Neural progenitor cell (in vitro differentiated cells): ENCODE measurements around the gene CIAPIN1. TPM values are rescaled to one million over a fixed set of nuclear protein-coding genes. Genes with fewer than 3 reads are reported as not detected.

ENCODE experiments used
- DNase-seq: peaks from one replicate; pipeline ENCODE4 v3.0.0-alpha.2; 2016; ENCODE audit warnings: low spot score
- H2AFZ ChIP-seq: fragments of 200-600 bp; sonication (generic); replicated peaks from 2 replicates; pipeline ENCODE4 v1.6.1; 2016; ENCODE audit warnings: antibody characterized with exemption
- H3F3A ChIP-seq: fragments of 200-600 bp; sonication (generic); 2 replicates; pipeline ENCODE4 v1.6.1; 2016; ENCODE audit warnings: antibody characterized with exemption, low read depth
- H3K27ac ChIP-seq: fragments of 200-600 bp; sonication (generic); 2 replicates; pipeline ENCODE4 v1.5.1; 2016; ENCODE audit warnings: mild to moderate bottlenecking
- H3K27me3 ChIP-seq: fragments of 200-600 bp; sonication (generic); 2 replicates; pipeline ENCODE4 v1.6.1; 2016; ENCODE audit warnings: mild to moderate bottlenecking, moderate library complexity
- H3K36me3 ChIP-seq: fragments of 200-600 bp; sonication (generic); 2 replicates; pipeline ENCODE4 v1.5.1; 2016
- H3K4me1 ChIP-seq: fragments of 200-600 bp; sonication (generic); 2 replicates; pipeline ENCODE4 v1.6.1; 2016; ENCODE audit warnings: mixed run types
- H3K4me2 ChIP-seq: fragments of 200-600 bp; sonication (generic); 2 replicates; pipeline ENCODE4 v1.6.1; 2016
- H3K4me3 ChIP-seq: fragments of 200-600 bp; sonication (generic); 2 replicates; pipeline ENCODE4 v1.5.1; 2016
- H3K79me2 ChIP-seq: fragments of 200-600 bp; sonication (generic); 2 replicates; pipeline ENCODE4 v1.6.1; 2016; ENCODE audit warnings: low read depth
- H3K9ac ChIP-seq: fragments of 200-600 bp; sonication (generic); 2 replicates; pipeline ENCODE4 v1.6.1; 2016
- H3K9me3 ChIP-seq: fragments of 200-600 bp; sonication (generic); 2 replicates; pipeline ENCODE4 v1.5.1; 2016; ENCODE audit warnings: low read depth
- H4K20me1 ChIP-seq: fragments of 200-600 bp; sonication (generic); 2 replicates; pipeline ENCODE4 v1.6.1; 2016; ENCODE audit warnings: low read depth
- H3K27ac Mint-ChIP-seq: 3 replicates; pipeline ENCODE4 v1.8.0; 2021; ENCODE audit warnings: mixed read lengths
- H3K27me3 Mint-ChIP-seq: 2 replicates; pipeline ENCODE4 v1.8.0; 2022; ENCODE audit warnings: low read depth, mild to moderate bottlenecking, inconsistent platforms, moderate library complexity, mixed read lengths; ENCODE audit not compliant: insufficient read depth
- H3K36me3 Mint-ChIP-seq: 3 replicates; pipeline ENCODE4 v1.8.0; 2021; ENCODE audit warnings: mixed read lengths
- H3K4me1 Mint-ChIP-seq: 3 replicates; pipeline ENCODE4 v1.8.0; 2021; ENCODE audit warnings: mixed read lengths
- H3K4me3 Mint-ChIP-seq: 3 replicates; pipeline ENCODE4 v1.8.0; 2021; ENCODE audit warnings: mild to moderate bottlenecking, moderate library complexity, mixed read lengths
- H3K9me3 Mint-ChIP-seq: 3 replicates; pipeline ENCODE4 v1.8.0; 2020; ENCODE audit warnings: mixed read lengths
- EZH2 ChIP-seq: fragments of 200-600 bp; sonication (generic); IDR thresholded peaks from 2 replicates; pipeline ENCODE4 v1.6.1; 2017; ENCODE audit warnings: antibody characterized with exemption, mild to moderate bottlenecking, moderate library complexity
- EZH2phosphoT487 ChIP-seq: fragments of 200-600 bp; sonication (generic); IDR thresholded peaks from 2 replicates; pipeline ENCODE4 v1.6.1; 2017; ENCODE audit warnings: antibody characterized with exemption
- total RNA-seq: library from RNA; depleted of rRNA; stranded (reverse); fragments of >200 nt; gene quantifications from 2 replicates; pipeline ENCODE4 v1.2.3, GENCODE V29; 2015; ENCODE audit warnings: low replicate concordance
- TF ChIP-seq, protein P1 (sequence below): fragments of 200-600 bp; sonication (generic); IDR thresholded peaks from 2 replicates; pipeline ENCODE4 v1.5.1; 2017; ENCODE audit warnings: antibody characterized with exemption, mild to moderate bottlenecking

CIAPIN1 gene
- total RNA-seq, 1 donor from 2014 or later = 89.2 TPM

DNA sequence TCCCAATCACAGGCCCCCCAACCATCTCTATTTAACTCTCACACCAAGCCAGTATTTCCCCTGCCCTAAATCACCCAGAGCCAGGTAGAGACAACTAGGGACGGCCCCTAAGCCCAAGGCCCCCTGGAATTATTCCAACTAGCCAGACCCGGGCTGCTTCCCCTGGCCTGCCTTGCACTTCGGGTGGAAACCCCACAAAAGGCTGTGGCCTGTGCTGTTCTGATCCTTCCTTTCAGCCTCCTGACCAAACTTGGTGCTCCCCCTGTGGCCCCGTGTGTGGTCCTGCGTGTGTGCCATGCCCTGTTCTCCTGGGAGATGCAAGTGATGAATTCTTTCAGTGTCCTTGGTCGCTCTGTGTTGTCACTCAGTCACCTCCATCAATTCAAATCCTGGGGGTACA lies 27.7 kb downstream of the CIAPIN1 start:
- Histone ChIP-seq H3K27me3 (no peaks in the 10 kb centered on the region), H3K4me2 (no peak overlapping the region), H3F3A (peaks cover 9% of the 10 kb centered on the region), H3K79me2 (no peaks in the 10 kb centered on the region), H2AFZ (no peak overlapping the region), H3K9ac (no peak overlapping the region), H3K36me3 (no peaks in the 10 kb centered on the region), H3K4me1 (peaks cover 11% of the 10 kb centered on the region), H3K9me3 (no peaks in the 10 kb centered on the region), H4K20me1 (no peaks in the 10 kb centered on the region), H3K4me3 (no peak overlapping the region), H3K27ac (no peak overlapping the region)
- Mint-ChIP-seq H3K27ac (no peak overlapping the region), H3K4me3 (no peak overlapping the region), H3K9me3 (peaks cover 2% of the 10 kb centered on the region), H3K27me3 (peaks cover 7% of the 10 kb centered on the region), H3K4me1 (peaks cover 40% of the 10 kb centered on the region), H3K36me3 (no peaks in the 10 kb centered on the region)
- TF ChIP-seq EZH2phosphoT487 (no peak), EZH2 (no peak)
- TF ChIP-seq, protein P1, sequence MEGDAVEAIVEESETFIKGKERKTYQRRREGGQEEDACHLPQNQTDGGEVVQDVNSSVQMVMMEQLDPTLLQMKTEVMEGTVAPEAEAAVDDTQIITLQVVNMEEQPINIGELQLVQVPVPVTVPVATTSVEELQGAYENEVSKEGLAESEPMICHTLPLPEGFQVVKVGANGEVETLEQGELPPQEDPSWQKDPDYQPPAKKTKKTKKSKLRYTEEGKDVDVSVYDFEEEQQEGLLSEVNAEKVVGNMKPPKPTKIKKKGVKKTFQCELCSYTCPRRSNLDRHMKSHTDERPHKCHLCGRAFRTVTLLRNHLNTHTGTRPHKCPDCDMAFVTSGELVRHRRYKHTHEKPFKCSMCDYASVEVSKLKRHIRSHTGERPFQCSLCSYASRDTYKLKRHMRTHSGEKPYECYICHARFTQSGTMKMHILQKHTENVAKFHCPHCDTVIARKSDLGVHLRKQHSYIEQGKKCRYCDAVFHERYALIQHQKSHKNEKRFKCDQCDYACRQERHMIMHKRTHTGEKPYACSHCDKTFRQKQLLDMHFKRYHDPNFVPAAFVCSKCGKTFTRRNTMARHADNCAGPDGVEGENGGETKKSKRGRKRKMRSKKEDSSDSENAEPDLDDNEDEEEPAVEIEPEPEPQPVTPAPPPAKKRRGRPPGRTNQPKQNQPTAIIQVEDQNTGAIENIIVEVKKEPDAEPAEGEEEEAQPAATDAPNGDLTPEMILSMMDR = no peak
- no peak for DNase-seq

DNA sequence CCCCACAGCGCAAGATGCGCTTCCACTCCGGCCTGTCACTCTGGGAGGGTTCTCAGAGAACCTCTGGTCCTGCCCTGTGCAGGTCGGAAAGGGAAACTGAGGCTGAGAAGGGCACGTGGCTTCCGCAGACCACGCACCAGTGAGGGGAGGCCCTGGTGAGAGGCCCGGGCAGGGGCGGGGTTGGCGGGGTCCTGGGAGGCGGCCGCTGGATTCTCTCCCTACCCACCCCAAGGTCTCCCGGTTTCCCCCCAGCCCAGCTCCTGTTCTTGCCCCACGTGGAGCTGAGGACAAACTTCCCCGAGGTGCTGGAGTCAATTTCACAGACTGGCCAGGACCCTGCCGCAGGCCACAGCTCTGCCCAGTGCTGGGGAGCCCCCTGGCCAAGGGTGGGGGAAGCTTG lies 31.1 kb downstream of the CIAPIN1 start:
- Histone ChIP-seq H3F3A (peaks cover 9% of the 10 kb centered on the region), H3K4me3 (no peak overlapping the region), H3K9ac (no peak overlapping the region), H3K9me3 (no peaks in the 10 kb centered on the region), H3K79me2 (no peaks in the 10 kb centered on the region), H4K20me1 (no peaks in the 10 kb centered on the region), H3K27ac (no peak overlapping the region), H3K4me1 (peaks cover 11% of the 10 kb centered on the region), H2AFZ (peak overlapping the region; percentile 88), H3K27me3 (no peaks in the 10 kb centered on the region), H3K36me3 (no peaks in the 10 kb centered on the region), H3K4me2 (no peak overlapping the region)
- H3K27me3 Mint-ChIP-seq = peaks cover 8% of the 10 kb centered on the region
- no peak for DNase-seq
- peak overlapping the region; percentile 75 for H3K27ac Mint-ChIP-seq
- TF ChIP-seq EZH2phosphoT487 = no peak
- no peak for TF ChIP-seq EZH2
- TF ChIP-seq, protein P1 = no peak
- peaks cover 2% of the 10 kb centered on the region for H3K9me3 Mint-ChIP-seq
- H3K36me3 Mint-ChIP-seq = no peaks in the 10 kb centered on the region
- H3K4me3 Mint-ChIP-seq = no peak overlapping the region
- peaks cover 33% of the 10 kb centered on the region for H3K4me1 Mint-ChIP-seq

DNA sequence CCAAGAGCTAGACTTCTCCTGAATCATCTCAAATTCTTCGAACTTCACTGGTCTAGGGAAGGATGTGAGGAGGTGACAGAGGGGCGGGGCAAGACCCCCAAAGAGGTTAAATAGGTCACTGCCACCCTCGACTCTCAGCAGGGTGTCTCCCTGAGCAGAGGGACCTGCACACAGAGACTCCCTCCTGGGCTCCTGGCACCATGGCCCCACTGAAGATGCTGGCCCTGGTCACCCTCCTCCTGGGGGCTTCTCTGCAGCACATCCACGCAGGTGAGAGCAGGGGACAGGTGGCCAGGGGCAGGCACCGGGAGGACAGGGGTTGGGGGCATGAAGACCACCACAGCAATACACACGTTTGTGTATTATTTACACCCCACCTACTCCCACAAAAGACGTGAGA lies 33.5 kb downstream of the CIAPIN1 start:
- Mint-ChIP-seq H3K27ac (peak overlapping the region; percentile 82), H3K9me3 (peaks cover 2% of the 10 kb centered on the region), H3K4me3 (no peak overlapping the region), H3K27me3 (peaks cover 12% of the 10 kb centered on the region), H3K36me3 (no peaks in the 10 kb centered on the region), H3K4me1 (peaks cover 34% of the 10 kb centered on the region)
- H3K79me2 ChIP-seq = no peaks in the 10 kb centered on the region
- no peaks in the 10 kb centered on the region for H3K9me3 ChIP-seq
- H3K27ac ChIP-seq = no peak overlapping the region
- no peak for DNase-seq
- H3K4me2 ChIP-seq = no peak overlapping the region
- peaks cover 15% of the 10 kb centered on the region for H3K4me1 ChIP-seq
- no peak overlapping the region for H3K4me3 ChIP-seq
- peaks cover 9% of the 10 kb centered on the region for H3F3A ChIP-seq
- no peak overlapping the region for H2AFZ ChIP-seq
- TF ChIP-seq, protein P1 = no peak
- TF ChIP-seq EZH2phosphoT487 (no peak), EZH2 (no peak)
- H4K20me1 ChIP-seq = no peaks in the 10 kb centered on the region
- H3K36me3 ChIP-seq = no peaks in the 10 kb centered on the region
- no peaks in the 10 kb centered on the region for H3K27me3 ChIP-seq
- H3K9ac ChIP-seq = no peak overlapping the region
